Fibroblast of mammary gland (primary cell): ENCODE data around the gene EMP1.
"Not testable (repeated sequence)": the region's sequence is repeated elsewhere in the genome, so short reads cannot be mapped to it uniquely, and the experiment has no call there.

Source experiments
- DNase-seq: peaks from one replicate; pipeline ENCODE4 v3.0.0-alpha.2; 2010; ENCODE audit warnings: low read depth
- H3K4me3 ChIP-seq: 2 replicates; pipeline ENCODE4 v1.5.1; 2011; ENCODE audit warnings: low read depth, mild to moderate bottlenecking, low read length, moderate library complexity; ENCODE audit not compliant: control insufficient read depth
- CTCF ChIP-seq: conservative IDR thresholded peaks from 2 replicates; pipeline ENCODE4 v1.5.1; 2011; ENCODE audit warnings: low read depth, low read length, inconsistent platforms; ENCODE audit not compliant: control insufficient read depth, insufficient read depth

EMP1 gene

GRCh38 chr12:13253966-13254760, 57.6 kb downstream of the EMP1 start:
- TF ChIP-seq CTCF = no peak
- DNase-seq = no peak
- H3K4me3 ChIP-seq = no peak overlapping the region

- TF ChIP-seq CTCF = peak; percentile 99
- DNase-seq = peak; percentile 93
- H3K4me3 ChIP-seq = peak overlapping the region; percentile 50
These were observed 59.5 kb downstream of the EMP1 start for GRCh38 chr12:13255792-13256691.

- DNase-seq = no peak
- no peak overlapping the region for H3K4me3 ChIP-seq
- TF ChIP-seq CTCF = no peak
These were observed 60.1 kb downstream of the EMP1 start for GRCh38 chr12:13256692-13257045.

- DNase-seq = no peak
These were observed 60.9 kb downstream of the EMP1 start for GRCh38 chr12:13257356-13257875.

GRCh38 chr12:13258197-13258596, 61.7 kb downstream of the EMP1 start:
- TF ChIP-seq CTCF = no peak
- H3K4me3 ChIP-seq = no peak overlapping the region
- no peak for DNase-seq

More at GRCh38 chr12:13257356-13257875, 60.9 kb downstream of the EMP1 start:
- no peak for TF ChIP-seq CTCF
- no peak overlapping the region for H3K4me3 ChIP-seq

GRCh38 chr12:13258717-13259119, 62.2 kb downstream of the EMP1 start:
- DNase-seq = no peak
- TF ChIP-seq CTCF = no peak
- no peak overlapping the region for H3K4me3 ChIP-seq

- not testable (repeated sequence) for H3K4me3 ChIP-seq, DNase-seq
These were observed 63.1 kb downstream of the EMP1 start for GRCh38 chr12:13259625-13260024.

GRCh38 chr12:13267826-13268225, 71.3 kb downstream of the EMP1 start:
- DNase-seq, H3K4me3 ChIP-seq: not testable (repeated sequence)
